DOHH2 (cell line): Measurements from ENCODE around the gene STRA8.

Experiments
- CTCF ChIP-seq: fragments of 200-600 bp; sonication (generic); IDR thresholded peaks from one replicate; pipeline ENCODE4 v1.5.1; 2014; ENCODE audit warnings: antibody characterized with exemption, mild to moderate bottlenecking, low read depth, low read length; ENCODE audit not compliant: poor library complexity, severe bottlenecking
- EZH2phosphoT487 ChIP-seq: fragments of 200-600 bp; sonication (generic); IDR thresholded peaks from 2 replicates; pipeline ENCODE4 v1.6.1; 2017; ENCODE audit warnings: borderline replicate concordance, mild to moderate bottlenecking, antibody characterized with exemption, low read length, moderate library complexity, mixed read lengths

- no peak for TF ChIP-seq EZH2phosphoT487
- no peak for TF ChIP-seq CTCF
Measured at GRCh38 chr7:135215180-135215579, 18.5 kb upstream of the STRA8 start.
